H9 (cell line): ENCODE data around the gene PRPF18. TPM values are rescaled to one million over a fixed set of nuclear protein-coding genes. Genes with fewer than 3 reads are reported as not detected.

ENCODE experiments used
- DNase-seq: peaks from one replicate; pipeline ENCODE4 v3.0.0-alpha.2; 2017
- H2AFZ ChIP-seq: one replicate; pipeline ENCODE4 v1.6.1; 2013; ENCODE audit warnings: mild to moderate bottlenecking, low read length, control low read depth, moderate library complexity
- H2AK5ac ChIP-seq: 2 replicates; pipeline ENCODE4 v1.6.1; 2013; ENCODE audit warnings: low read length, control low read depth, mixed read lengths; ENCODE audit not compliant: insufficient read length
- H2BK120ac ChIP-seq: one replicate; pipeline ENCODE4 v1.6.1; 2013; ENCODE audit warnings: low read depth, mild to moderate bottlenecking, low read length, control low read depth, inconsistent platforms; ENCODE audit not compliant: poor library complexity, severe bottlenecking
- H2BK12ac ChIP-seq: 2 replicates; pipeline ENCODE4 v1.6.1; 2013; ENCODE audit warnings: low read length, control low read depth, mixed read lengths, low read depth; ENCODE audit not compliant: insufficient read length
- H2BK15ac ChIP-seq: 2 replicates; pipeline ENCODE4 v1.6.1; 2013; ENCODE audit warnings: low read depth, low read length, control low read depth
- H2BK20ac ChIP-seq: one replicate; pipeline ENCODE4 v1.6.1; 2013; ENCODE audit warnings: low read depth, mild to moderate bottlenecking, low read length, control low read depth, inconsistent platforms; ENCODE audit not compliant: poor library complexity, severe bottlenecking
- H2BK5ac ChIP-seq: 2 replicates; pipeline ENCODE4 v1.6.1; 2013; ENCODE audit warnings: low read length, control low read depth, mixed read lengths; ENCODE audit not compliant: insufficient read length
- H3K14ac ChIP-seq: 2 replicates; pipeline ENCODE4 v1.6.1; 2013; ENCODE audit warnings: low read length, control low read depth; ENCODE audit not compliant: insufficient read depth
- H3K18ac ChIP-seq: 2 replicates; pipeline ENCODE4 v1.6.1; 2013; ENCODE audit warnings: low read depth, mild to moderate bottlenecking, mixed read lengths, low read length, control low read depth; ENCODE audit not compliant: insufficient read length
- H3K23ac ChIP-seq: 2 replicates; pipeline ENCODE4 v1.6.1; 2013; ENCODE audit warnings: low read length, control low read depth, mixed read lengths, low read depth; ENCODE audit not compliant: insufficient read length
- H3K23me2 ChIP-seq: 2 replicates; pipeline ENCODE4 v1.6.1; 2013; ENCODE audit warnings: low read depth, mild to moderate bottlenecking, mixed read lengths, low read length, control low read depth; ENCODE audit not compliant: insufficient read length, poor library complexity, severe bottlenecking
- H3K27ac ChIP-seq: 2 replicates; pipeline ENCODE4 v1.5.1; 2013; ENCODE audit warnings: low read length, control low read depth, mixed read lengths, low read depth; ENCODE audit not compliant: insufficient read length
- H3K27me3 ChIP-seq: 2 replicates; pipeline ENCODE4 v1.6.1; 2013; ENCODE audit warnings: low read length, control low read depth, inconsistent platforms; ENCODE audit not compliant: insufficient read depth
- H3K4ac ChIP-seq: 2 replicates; pipeline ENCODE4 v1.6.1; 2013; ENCODE audit warnings: low read depth, mild to moderate bottlenecking, control low read depth, inconsistent platforms, low read length, moderate library complexity
- H3K4me1 ChIP-seq: 2 replicates; pipeline ENCODE4 v1.6.1; 2013; ENCODE audit warnings: low read length, control low read depth, inconsistent platforms; ENCODE audit not compliant: insufficient read depth
- H3K4me2 ChIP-seq: 2 replicates; pipeline ENCODE4 v1.6.1; 2013; ENCODE audit warnings: low read length, control low read depth, mixed read lengths; ENCODE audit not compliant: insufficient read length, insufficient read depth
- H3K56ac ChIP-seq: 2 replicates; pipeline ENCODE4 v1.6.1; 2013; ENCODE audit warnings: low read depth, mild to moderate bottlenecking, mixed read lengths, low read length, control low read depth; ENCODE audit not compliant: insufficient read length
- H3K79me1 ChIP-seq: 2 replicates; pipeline ENCODE4 v1.6.1; 2013; ENCODE audit warnings: low read depth, mild to moderate bottlenecking, moderate library complexity, low read length, control low read depth, inconsistent platforms; ENCODE audit not compliant: insufficient read depth, poor library complexity, severe bottlenecking
- H3K79me2 ChIP-seq: 2 replicates; pipeline ENCODE4 v1.6.1; 2013; ENCODE audit warnings: low read length, control low read depth, inconsistent platforms; ENCODE audit not compliant: insufficient read depth
- H3K9ac ChIP-seq: 2 replicates; pipeline ENCODE4 v1.6.1; 2013; ENCODE audit warnings: low read length, control low read depth, mixed read lengths; ENCODE audit not compliant: insufficient read length; ENCODE audit errors: extremely low read depth
- H3K9me3 ChIP-seq: one replicate; pipeline ENCODE4 v1.6.1; 2013; ENCODE audit warnings: low read depth, low read length, inconsistent platforms; ENCODE audit not compliant: control insufficient read depth
- H3T11ph ChIP-seq: one replicate; pipeline ENCODE4 v1.6.1; 2013; ENCODE audit warnings: mild to moderate bottlenecking, low read length, control low read depth, inconsistent platforms
- H4K20me1 ChIP-seq: one replicate; pipeline ENCODE4 v1.6.1; 2013; ENCODE audit not compliant: control insufficient read depth, insufficient read length, insufficient read depth
- H4K5ac ChIP-seq: 2 replicates; pipeline ENCODE4 v1.6.1; 2013; ENCODE audit warnings: low read depth, mild to moderate bottlenecking, mixed read lengths, low read length, control low read depth; ENCODE audit not compliant: insufficient read length
- H4K8ac ChIP-seq: replicated peaks from 2 replicates; pipeline ENCODE4 v1.6.1; 2013; ENCODE audit warnings: low read length, control low read depth, mixed read lengths, low read depth; ENCODE audit not compliant: insufficient read length
- H4K91ac ChIP-seq: 2 replicates; pipeline ENCODE4 v1.6.1; 2013; ENCODE audit warnings: low read depth, mild to moderate bottlenecking, moderate library complexity, mixed read lengths, low read length, control low read depth; ENCODE audit not compliant: insufficient read length
- H3K27ac Mint-ChIP-seq, 3 experiments: 2 replicates in 2 of 3; 3 replicates in 1 of 3; pipeline ENCODE4 v1.8.0; 2020 to 2021; ENCODE audit warnings: mixed read lengths in 3 of 3, mild to moderate bottlenecking in 1 of 3, moderate library complexity in 1 of 3
- H3K27me3 Mint-ChIP-seq: 2 replicates; pipeline ENCODE4 v1.8.0; 2021; ENCODE audit warnings: low read depth, mild to moderate bottlenecking, moderate library complexity, mixed read lengths
- H3K36me3 Mint-ChIP-seq, 3 experiments: 2 replicates in 2 of 3; 3 replicates in 1 of 3; pipeline ENCODE4 v1.8.0; 2020 to 2021; ENCODE audit warnings: low read depth in 3 of 3, mixed read lengths in 3 of 3; ENCODE audit not compliant: insufficient read depth in 1 of 3
- H3K4me1 Mint-ChIP-seq, 2 experiments: 2 replicates each; pipeline ENCODE4 v1.8.0; 2020; ENCODE audit warnings: mixed read lengths in 2 of 2
- H3K4me3 Mint-ChIP-seq, 2 experiments: 2 replicates in 1 of 2; 3 replicates in 1 of 2; pipeline ENCODE4 v1.8.0; 2020 to 2021; ENCODE audit warnings: mild to moderate bottlenecking in 2 of 2, mixed read lengths in 2 of 2, moderate library complexity in 1 of 2
- H3K9me3 Mint-ChIP-seq, 2 experiments: 2 replicates in 1 of 2; 3 replicates in 1 of 2; pipeline ENCODE4 v1.8.0; 2020; ENCODE audit warnings: mild to moderate bottlenecking in 2 of 2, mixed read lengths in 2 of 2, moderate library complexity in 1 of 2
- CTCF ChIP-seq: fragments of 200-600 bp; sonication (generic); conservative IDR thresholded peaks from 3 replicates; pipeline ENCODE4 v1.8.0; 2021; ENCODE audit warnings: antibody characterized with exemption, mild to moderate bottlenecking
- WGBS: extraction: QIAGEN DNeasy Blood & Tissue Kit; methylation state at CpG from one replicate; pipeline ENCODE4 v1.1.7; 2013; ENCODE audit warnings: missing lambda C conversion rate, low lambda C conversion rate, mixed read lengths; ENCODE audit not compliant: insufficient read length; ENCODE audit errors: extremely low coverage; 5-methylcytosine and 5-hydroxymethylcytosine counted together
- total RNA-seq: library from RNA; stranded (reverse); gene quantifications from 2 replicates; pipeline ENCODE4 v1.2.1, GENCODE V29; 2021

The PRPF18 gene
- total RNA-seq, 1 experiment from 2014 or later, result 17.1 TPM

GRCh38 chr10:13589316-13589715, 2.6 kb downstream of the PRPF18 start:
- no peak overlapping the region for H3K56ac ChIP-seq
- H3K4ac ChIP-seq, result no peak overlapping the region
- no peak overlapping the region for H4K5ac ChIP-seq
- no peaks in the 10 kb centered on the region for H3K9me3 ChIP-seq
- H3T11ph ChIP-seq, result no peak overlapping the region
- no peak overlapping the region for H3K18ac ChIP-seq
- H3K9me3 Mint-ChIP-seq, result no peaks in the 10 kb centered on the region
- H2AFZ ChIP-seq, result no peak overlapping the region
- H3K23ac ChIP-seq, result no peak overlapping the region
- H2BK20ac ChIP-seq, result no peak overlapping the region
- no peak overlapping the region for H3K27ac Mint-ChIP-seq
- no peak overlapping the region for H2BK12ac ChIP-seq
- H3K14ac ChIP-seq, result no peak overlapping the region
- no peak overlapping the region for H2BK120ac ChIP-seq
- no peak overlapping the region for H4K8ac ChIP-seq
- H3K27me3 Mint-ChIP-seq, result peaks cover 6% of the 10 kb centered on the region; the same call in 1 of the 2 replicates
- no peak overlapping the region for H2BK15ac ChIP-seq
- peaks cover 5% of the 10 kb centered on the region for H3K79me1 ChIP-seq
- TF ChIP-seq CTCF, result peak; percentile 34; the same call in 1 of the 3 replicates
- H3K4me3 Mint-ChIP-seq, result no peak overlapping the region
- H3K27me3 ChIP-seq, result no peaks in the 10 kb centered on the region
- H2AK5ac ChIP-seq, result no peak overlapping the region
- no peak overlapping the region for H4K91ac ChIP-seq
- no peak overlapping the region for H3K9ac ChIP-seq
- H3K4me2 ChIP-seq, result no peak overlapping the region
- DNase-seq, result no peak
- H3K79me2 ChIP-seq, result peaks cover 2% of the 10 kb centered on the region; the same call in 1 of the 2 replicates
- H3K23me2 ChIP-seq, result peaks cover 6% of the 10 kb centered on the region
- no peak overlapping the region for H3K27ac ChIP-seq
- H4K20me1 ChIP-seq, result no peaks in the 10 kb centered on the region
- no CpG with 5 or more reads among the region's 1 CpG for WGBS
- H3K4me1 Mint-ChIP-seq, result peaks cover 10 to 14% of the 10 kb centered on the region in 2 experiments
- no peaks in the 10 kb centered on the region for H3K4me1 ChIP-seq
- H2BK5ac ChIP-seq, result no peak overlapping the region
- H3K36me3 Mint-ChIP-seq, result peaks cover 0 to 3% (median 0%) of the 10 kb centered on the region in 3 experiments; a peak in 2 of 7 replicates
